ENCODE data around the gene SRMS. TPM values are rescaled to one million over a fixed set of nuclear protein-coding genes. Genes with fewer than 3 reads are reported as not detected.

Gene SRMS
- total and polyA plus RNA-seq, 2 donors (not counting 1 experiment from before 2014, with no cell fraction given): 0.17 to 0.54 TPM

DNA sequence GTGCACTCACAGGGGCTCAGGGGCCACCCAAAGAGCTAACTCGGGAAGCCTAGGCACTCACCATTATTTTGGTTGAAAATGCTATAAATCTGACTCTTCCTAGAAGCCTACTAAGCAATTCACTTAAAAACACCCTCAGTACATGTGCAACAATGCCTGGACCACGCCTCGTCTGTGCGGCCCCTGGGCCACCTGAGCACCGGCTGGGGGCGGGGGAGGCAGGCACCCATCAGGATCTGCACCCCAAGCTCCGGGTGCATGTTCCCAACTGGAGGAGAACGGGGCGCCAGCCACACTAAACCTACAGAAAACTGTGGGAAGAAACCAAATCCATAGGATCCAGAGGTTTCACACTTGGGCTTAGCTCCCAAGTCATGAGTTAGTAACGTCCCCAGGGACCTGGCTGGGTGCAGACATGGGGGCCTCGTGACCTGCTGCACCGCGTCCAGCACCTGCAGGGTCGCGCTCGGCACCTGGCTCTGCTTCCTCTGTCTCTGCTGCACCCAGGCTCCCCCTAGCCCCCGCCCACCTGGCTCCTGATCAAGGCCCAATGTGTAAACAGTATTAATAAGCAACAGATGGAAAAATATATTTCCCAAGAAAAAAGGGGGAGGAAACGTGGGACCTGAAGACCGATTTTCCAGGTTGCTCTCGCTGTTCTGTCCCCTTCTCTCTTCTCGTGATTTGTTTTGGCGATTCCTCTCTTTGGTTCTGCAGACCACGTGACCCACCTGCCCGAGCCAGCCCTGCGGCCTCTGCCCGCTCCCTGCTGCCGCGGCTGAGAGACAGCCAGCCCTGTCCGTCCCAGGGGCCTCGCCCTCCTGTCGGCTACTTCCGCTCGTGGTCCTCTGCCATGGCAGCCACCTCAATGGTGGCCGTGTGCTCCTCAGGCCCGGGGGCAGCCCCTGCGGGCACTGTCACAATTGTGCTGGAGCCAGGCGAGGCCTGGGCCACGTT is 42.0 kb upstream of the SRMS start:
- POLR2A ChIA-PET: interaction anchor here (0.8 kb wide), 1 partner anchor 28 kb away, joined by 3 read pairs; no protein-coding TSS in a partner anchor
- Histone ChIP-seq H4K20me1 (ENCODE audit: control insufficient read depth, insufficient read depth, low read length, poor library complexity, severe bottlenecking) (no peaks in the 10 kb centered on the region), H3K4me1 (ENCODE audit: control insufficient read depth in 2 of 2, insufficient read depth in 2 of 2, low read length in 2 of 2) (peaks cover 3 to 8% of the 10 kb centered on the region in 2 donors), H3K9ac (ENCODE audit: low read length) (no peak overlapping the region), H3K9me3 (ENCODE audit: control extremely low read depth in 1 of 3, control insufficient read depth in 2 of 3, insufficient read depth in 1 of 3, low read length in 2 of 3) (no peaks in the 10 kb centered on the region), H3K36me3 (replicated peaks in 1 of 2; ENCODE audit: control extremely low read depth in 1 of 2, control insufficient read depth in 1 of 2, extremely low read depth in 1 of 2, insufficient read depth in 2 of 2, low read length in 1 of 2) (peaks cover 0 to 46% of the 10 kb centered on the region in 2 experiments), H3K4me2 (replicated peaks; ENCODE audit: low read depth, low read length, poor library complexity, severe bottlenecking) (no peak overlapping the region), H3K79me2 (ENCODE audit: control insufficient read depth, insufficient read depth, low read length) (peaks cover 6% of the 10 kb centered on the region), H3K27ac (ENCODE audit: low read length in 2 of 2) (no peak overlapping the region), H3K4me3 (ENCODE audit: control extremely low read depth in 1 of 5, extremely low read depth in 1 of 5, insufficient read depth in 1 of 5, low read depth in 2 of 5, low read length in 4 of 5) (no peak overlapping the region), H3K27me3 (replicated peaks in 1 of 4; ENCODE audit: control extremely low read depth in 1 of 4, control insufficient read depth in 3 of 4, insufficient read depth in 4 of 4, low read length in 3 of 4) (no peaks in the 10 kb centered on the region), H2AFZ (ENCODE audit: insufficient read depth, low read depth, low read length, poor library complexity, severe bottlenecking) (no peak overlapping the region)
- TF ChIP-seq EZH2 (IDR thresholded peaks at IDR 0.05; ENCODE audit: borderline replicate concordance, insufficient read depth, low read depth, low read length, poor library complexity, severe bottlenecking): no peak
- TF ChIP-seq CTCF (IDR thresholded peaks at IDR 0.05): no peak
- H3K27me3 Mint-ChIP-seq: no peaks in the 10 kb centered on the region
- WGBS (ENCODE audit: insufficient coverage): 92% methylated on average over 38 of the region's 38 CpGs
- ATAC-seq (ENCODE audit: low read depth) (no peak), DNase-seq (no peak)
- H3K27ac Mint-ChIP-seq: no peak overlapping the region
- peaks cover 2% of the 10 kb centered on the region for H3K4me1 Mint-ChIP-seq
- no peaks in the 10 kb centered on the region for H3K9me3 Mint-ChIP-seq (ENCODE audit: insufficient read depth)
- no peak overlapping the region for H3K4me3 Mint-ChIP-seq
- intact Hi-C loops (cut with micrococcal nuclease): no loop called here
- CTCF ChIA-PET: no interaction called here

GRCh38 chr20:63588641-63589041 is 41.1 kb upstream of the SRMS start:
- Histone ChIP-seq H3K79me2 (ENCODE audit: control insufficient read depth, insufficient read depth, low read length) (peaks cover 4% of the 10 kb centered on the region), H2AFZ (ENCODE audit: insufficient read depth, low read depth, low read length, poor library complexity, severe bottlenecking) (no peak overlapping the region), H3K27me3 (replicated peaks in 1 of 4; ENCODE audit: control extremely low read depth in 1 of 4, control insufficient read depth in 3 of 4, insufficient read depth in 4 of 4, low read length in 3 of 4) (no peaks in the 10 kb centered on the region), H3K4me3 (ENCODE audit: control extremely low read depth in 1 of 5, extremely low read depth in 1 of 5, insufficient read depth in 1 of 5, low read depth in 2 of 5, low read length in 4 of 5) (no peak overlapping the region), H4K20me1 (ENCODE audit: control insufficient read depth, insufficient read depth, low read length, poor library complexity, severe bottlenecking) (no peaks in the 10 kb centered on the region), H3K36me3 (replicated peaks in 1 of 2; ENCODE audit: control extremely low read depth in 1 of 2, control insufficient read depth in 1 of 2, extremely low read depth in 1 of 2, insufficient read depth in 2 of 2, low read length in 1 of 2) (peaks cover 0 to 39% of the 10 kb centered on the region in 2 experiments), H3K27ac (ENCODE audit: low read length in 2 of 2) (no peak overlapping the region), H3K9ac (ENCODE audit: low read length) (no peak overlapping the region), H3K4me2 (replicated peaks; ENCODE audit: low read depth, low read length, poor library complexity, severe bottlenecking) (no peak overlapping the region), H3K9me3 (ENCODE audit: control extremely low read depth in 1 of 3, control insufficient read depth in 2 of 3, insufficient read depth in 1 of 3, low read length in 2 of 3) (no peaks in the 10 kb centered on the region), H3K4me1 (ENCODE audit: control insufficient read depth in 2 of 2, insufficient read depth in 2 of 2, low read length in 2 of 2) (peaks cover 3 to 8% of the 10 kb centered on the region in 2 donors)
- intact Hi-C loops (cut with micrococcal nuclease): no loop called here
- ATAC-seq (ENCODE audit: low read depth) (no peak), DNase-seq (no peak)
- Mint-ChIP-seq H3K4me3 (no peak overlapping the region), H3K9me3 (ENCODE audit: insufficient read depth) (no peaks in the 10 kb centered on the region), H3K27ac (no peak overlapping the region), H3K4me1 (peaks cover 2% of the 10 kb centered on the region), H3K27me3 (no peaks in the 10 kb centered on the region)
- ChIA-PET POLR2A (no interaction called here), CTCF (no interaction called here)
- TF ChIP-seq CTCF (IDR thresholded peaks at IDR 0.05) (no peak), EZH2 (IDR thresholded peaks at IDR 0.05; ENCODE audit: borderline replicate concordance, insufficient read depth, low read depth, low read length, poor library complexity, severe bottlenecking) (no peak)
- WGBS (ENCODE audit: insufficient coverage): 94% methylated on average over 11 of the region's 11 CpGs
